GM19099 (cell line): ENCODE results near the gene C17orf114.
A peak's percentile ranks its signal among the peaks of the same experiment; 100 is the strongest.

Experiments
- POLR2A ChIP-seq: IDR thresholded peaks from 3 replicates; pipeline ENCODE4 v1.6.1; 2011; ENCODE audit warnings: low read depth; ENCODE audit not compliant: insufficient read length; ENCODE audit errors: extremely low read depth

The C17orf114 gene

DNA sequence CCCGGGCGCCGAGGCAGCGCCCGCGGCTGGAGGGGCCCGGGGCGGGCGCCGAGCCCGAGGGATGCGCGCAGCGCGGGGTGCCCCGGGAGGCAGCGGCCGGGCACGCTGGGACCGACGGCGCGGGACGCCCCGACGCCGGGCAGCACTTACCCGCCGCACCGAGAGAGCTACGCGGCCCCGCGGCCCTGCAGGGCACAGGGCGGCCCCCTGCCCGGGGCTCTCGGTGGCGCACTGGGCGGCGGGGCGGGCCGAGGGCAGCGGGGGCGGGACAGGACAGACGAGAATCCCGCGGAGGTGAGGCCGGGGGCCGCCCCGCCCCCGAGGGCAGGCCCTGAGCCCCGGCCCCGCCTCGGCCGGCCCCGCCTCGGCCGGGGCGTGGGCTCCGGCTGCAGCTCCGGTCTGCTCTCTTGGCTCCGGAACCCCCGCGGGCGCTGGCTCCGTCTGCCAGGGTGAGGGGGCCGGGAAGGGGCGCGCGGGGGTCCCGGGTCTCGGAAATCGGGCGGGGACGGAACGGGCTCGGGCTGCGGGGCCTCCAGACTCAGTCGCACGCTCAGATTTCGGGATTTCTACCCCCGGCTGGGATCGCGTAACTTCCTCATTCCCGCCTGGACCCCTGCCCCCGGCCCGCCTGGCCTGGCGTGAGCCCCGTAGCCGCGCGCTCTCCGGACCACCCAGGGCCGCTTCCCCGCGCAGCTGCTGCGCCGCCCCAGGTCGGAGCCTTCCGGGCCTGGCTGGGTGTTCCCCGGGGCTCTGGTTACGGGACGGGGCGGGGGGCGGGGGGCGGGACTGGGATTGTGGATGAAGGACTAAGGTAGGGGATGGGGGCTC lies 4.9 kb upstream of the C17orf114 start, which contains the start of gene PLD2:
Gene PLD2, plus strand, starts transcription at position 376 of the 828 bp plus-strand sequence. CDS start 621 bp downstream, outside the sequence.
- TF ChIP-seq POLR2A, result peak; percentile 74

DNA sequence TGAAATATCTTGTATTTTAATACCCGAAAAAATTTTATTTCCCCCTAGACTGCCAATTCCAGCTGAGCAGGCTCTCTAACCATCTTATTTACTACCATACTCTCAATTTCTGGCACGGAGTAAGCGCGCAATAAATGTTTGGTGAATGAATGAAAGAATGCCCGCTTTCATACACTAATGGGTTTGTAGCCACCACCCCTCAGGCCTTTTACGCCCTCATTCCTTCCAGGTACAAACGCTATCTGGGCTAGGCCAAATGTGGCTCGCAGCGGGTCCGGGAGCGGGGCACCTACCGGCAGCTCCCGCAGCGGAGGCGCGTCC lies 4.3 kb upstream of the C17orf114 start:
- no peak for TF ChIP-seq POLR2A

DNA sequence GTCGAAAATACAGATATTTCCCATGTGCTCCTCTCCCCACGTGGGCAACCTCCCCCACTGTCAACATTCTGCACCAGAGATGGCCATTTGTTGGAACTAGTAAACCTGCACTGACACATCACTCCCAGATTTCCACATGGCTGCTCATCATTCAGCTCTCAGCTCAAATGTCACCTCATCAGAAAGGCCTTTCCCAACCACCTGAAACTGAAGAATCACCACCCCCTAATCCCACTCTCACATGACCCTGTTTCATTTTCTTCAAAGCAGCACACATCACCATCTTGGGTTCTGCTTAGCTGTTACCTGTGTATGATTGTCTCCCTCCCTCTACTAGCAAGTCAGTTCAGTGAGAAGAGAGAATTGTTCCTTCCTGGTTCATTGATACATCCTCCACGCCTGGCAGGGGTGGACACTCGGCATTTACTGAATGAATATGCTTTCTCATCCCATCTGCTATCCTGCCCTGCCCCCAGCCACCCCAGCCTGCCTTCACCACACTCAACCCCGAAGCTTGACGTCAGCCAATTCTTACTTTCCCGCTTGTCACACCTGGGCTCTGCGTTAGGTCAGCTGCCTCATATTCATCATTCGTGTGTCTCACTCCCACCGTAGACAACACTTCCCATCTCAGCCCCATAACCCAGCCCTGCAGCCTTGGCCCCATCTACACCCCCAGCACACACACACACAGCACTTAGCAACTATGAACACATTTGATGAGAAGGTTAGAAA lies 1.5 kb downstream of the C17orf114 start:
- TF ChIP-seq POLR2A, result no peak

DNA sequence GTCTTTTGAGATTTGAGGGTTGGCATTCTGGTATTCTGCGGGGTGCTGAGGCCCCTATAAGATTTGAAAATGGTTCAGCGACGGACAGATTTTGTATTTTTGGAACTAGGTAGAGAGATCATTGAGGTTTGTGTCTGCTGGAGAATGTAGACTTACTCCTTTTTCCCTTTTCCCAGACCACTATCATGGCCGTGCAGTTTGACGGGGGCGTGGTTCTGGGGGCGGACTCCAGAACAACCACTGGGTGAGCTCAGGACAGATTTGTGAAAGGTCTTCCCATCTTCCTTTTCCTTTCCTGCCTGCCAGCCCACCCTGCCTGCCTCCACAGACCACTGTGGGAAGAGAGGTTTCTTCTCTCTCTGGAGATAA lies 5.6 kb downstream of the C17orf114 start:
- TF ChIP-seq POLR2A, result no peak

DNA sequence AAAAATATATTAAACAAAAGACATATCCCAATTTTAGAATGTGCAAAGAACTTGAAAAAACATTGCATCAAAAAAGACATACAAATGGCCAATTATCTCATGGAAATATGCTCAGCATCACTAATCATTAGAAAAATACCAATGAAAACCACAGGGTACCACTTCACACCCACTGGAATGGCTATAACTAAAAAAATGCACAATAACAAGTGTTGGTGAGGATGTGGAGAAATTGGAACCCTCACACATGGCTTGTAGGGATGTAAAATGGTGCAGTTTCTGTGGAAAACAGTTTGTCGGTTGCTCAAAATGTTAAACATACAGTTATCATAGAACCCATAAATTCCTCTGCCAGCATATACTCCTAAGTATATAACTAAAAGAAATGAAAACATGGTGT lies 7.0 kb downstream of the C17orf114 start:
- no peak for TF ChIP-seq POLR2A

DNA sequence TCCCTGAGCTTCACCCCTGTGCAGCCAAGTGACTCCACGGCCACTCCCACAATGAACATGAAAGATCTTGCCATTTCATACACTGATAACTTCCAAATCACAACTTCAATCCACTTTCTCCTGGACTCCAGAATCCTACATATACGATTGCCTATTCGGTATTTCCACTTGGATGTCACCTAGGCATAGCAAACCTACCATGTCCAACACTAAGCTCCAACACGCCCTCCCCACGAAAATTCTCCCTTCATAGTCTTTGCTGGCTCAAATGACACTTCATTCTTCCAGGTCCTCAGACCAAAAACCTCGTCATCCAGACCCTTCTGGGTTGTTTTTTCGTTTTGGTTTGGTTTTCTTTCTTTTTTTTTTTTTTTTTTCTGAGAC lies 11.4 kb downstream of the C17orf114 start:
- TF ChIP-seq POLR2A, result no peak

DNA sequence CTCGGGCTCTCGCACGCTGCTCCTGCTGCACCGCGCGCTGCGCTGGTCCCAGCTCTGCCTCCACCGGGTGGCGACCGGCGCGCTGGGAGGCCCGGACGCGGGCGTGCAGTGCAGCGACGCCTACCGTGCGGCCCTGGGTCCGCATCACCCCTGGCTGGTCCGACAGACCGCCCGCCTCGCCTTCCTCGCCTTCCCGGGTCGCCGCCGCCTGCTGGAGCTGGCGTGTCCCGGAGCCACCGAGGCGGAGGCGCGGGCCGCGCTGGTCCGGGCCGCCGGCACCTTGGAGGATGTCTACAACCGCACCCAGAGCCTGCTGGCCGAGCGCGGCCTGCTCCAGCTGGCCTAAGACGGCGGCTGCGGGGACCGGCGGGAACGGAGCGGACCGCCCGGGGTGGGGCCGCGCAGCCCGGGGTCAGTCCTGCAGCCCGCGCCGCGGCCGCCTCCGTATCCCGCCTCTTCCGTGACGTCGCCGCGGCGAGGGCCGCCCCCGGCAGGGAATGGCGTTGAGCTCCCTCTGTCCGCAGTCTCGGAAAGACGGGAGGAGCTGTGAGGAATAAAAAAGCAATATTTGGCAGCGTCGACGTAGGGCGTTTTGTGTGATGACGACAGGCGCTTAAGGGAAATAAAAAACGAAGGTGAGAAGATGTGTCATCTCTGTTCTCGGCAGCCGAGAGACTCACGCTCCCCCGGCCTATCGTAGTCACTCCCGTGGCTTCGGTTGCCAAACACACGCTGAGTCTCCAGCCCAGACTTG lies 12.0 kb downstream of the C17orf114 start:
- TF ChIP-seq POLR2A, result peak; percentile 61

DNA sequence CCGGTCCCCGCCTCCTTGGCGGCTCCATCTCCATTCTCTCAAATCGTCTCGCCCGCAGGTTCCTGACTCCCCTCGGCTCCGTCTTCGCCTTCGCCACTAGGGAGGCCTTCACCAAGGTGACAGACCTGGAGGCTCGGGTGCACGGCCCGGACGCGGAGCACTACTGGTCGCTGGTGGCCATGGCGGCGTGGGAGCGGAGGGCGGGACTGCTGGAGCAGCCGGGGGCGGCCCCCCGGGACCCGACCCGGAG lies 12.5 kb downstream of the C17orf114 start:
- TF ChIP-seq POLR2A, result no peak

DNA sequence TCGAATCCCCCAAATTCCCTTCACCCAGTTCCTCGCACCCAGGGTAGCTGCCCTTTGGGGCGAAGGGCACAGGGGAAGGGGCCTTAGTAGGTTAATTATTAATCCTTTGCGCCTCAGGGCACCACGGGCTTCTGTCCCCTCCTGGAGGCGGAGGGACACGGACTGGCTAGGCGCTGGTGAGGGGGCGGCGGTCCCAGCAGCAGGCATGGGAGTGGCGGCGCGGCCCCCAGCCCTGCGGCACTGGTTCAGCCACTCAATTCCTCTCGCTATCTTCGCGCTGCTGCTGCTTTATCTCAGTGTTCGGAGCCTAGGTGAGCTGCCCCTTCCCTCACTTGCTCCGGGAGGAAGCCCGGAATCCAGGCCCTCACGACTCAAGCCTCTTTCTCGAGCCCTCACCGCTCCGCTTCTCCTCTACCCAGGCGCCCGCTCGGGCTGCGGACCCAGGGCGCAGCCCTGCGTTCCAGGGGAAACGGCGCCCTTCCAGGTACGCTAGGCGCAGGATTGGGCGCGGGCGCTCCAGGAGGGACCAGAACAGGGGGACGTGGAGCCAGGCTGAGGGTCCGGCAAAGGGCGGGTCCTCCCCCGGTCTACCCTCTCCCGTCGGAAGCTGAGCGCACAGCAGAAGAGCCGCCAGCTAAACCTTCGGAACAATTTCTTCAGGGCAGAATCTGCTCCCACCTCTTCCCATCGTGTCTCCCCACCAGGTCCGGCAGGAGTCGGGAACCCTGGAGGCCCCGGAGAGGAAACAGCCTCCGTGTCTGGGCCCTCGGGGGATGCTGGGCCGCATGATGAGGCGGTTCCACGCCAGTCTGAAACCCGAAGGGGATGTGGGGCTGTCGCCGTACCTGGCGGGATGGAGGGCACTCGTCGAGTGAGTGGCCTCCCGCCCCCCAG lies 13.1 kb downstream of the C17orf114 start, which contains the start of gene GLTPD2:
Gene GLTPD2, plus strand, starts transcription at position 158 of the 894 bp plus-strand sequence. Its CDS starts 48 bp downstream, at position 206.
- no peak for TF ChIP-seq POLR2A

DNA sequence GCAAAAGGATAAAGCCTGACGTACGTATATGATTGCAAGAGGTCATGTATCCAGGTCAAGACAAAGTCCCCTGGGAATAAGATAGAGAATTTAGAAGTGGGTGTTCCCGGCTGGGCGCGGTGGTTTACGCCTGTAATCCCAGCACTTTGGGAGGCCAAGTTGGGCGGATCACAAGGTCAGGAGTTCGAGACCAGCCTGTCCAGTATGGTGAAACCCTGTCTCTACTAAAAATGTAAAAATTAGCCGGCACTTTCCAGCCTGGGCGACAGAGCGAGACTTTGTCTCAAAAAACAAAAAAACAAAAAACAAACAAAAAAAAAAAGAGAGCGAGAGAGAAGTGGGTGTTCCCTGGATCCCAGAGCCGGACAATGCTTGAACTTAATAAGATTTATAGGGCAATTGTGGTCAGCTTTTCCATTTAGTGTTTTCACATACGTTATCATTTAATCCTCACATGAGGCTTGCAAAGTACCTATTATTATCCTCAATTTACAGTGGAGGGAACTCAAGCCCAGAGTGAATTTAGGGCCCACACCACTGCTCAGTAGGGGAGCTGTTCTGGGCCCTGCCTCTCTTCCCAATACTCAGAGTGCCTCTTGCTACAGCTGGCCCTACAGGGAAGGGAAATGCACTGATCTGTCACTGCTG lies 13.8 kb downstream of the C17orf114 start:
- TF ChIP-seq POLR2A, result no peak

DNA sequence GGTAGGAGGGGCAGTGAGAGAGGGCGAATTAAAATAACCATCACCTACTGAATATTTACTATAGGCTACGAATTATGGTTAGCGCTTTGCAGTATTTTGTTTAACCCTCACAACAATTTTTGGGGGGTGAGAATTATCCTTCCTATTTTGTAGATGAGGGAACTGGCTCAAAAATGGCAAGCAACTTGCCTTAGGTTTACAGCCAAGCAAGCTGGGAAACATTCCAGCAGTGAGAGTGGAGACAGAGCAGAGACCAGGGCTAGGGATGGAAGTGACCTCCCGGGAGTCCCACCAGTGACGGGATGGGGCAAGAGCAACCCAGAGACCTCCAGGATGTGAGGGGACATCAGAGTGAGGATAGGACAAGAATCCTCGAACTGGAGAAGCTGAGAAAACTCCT lies 15.6 kb downstream of the C17orf114 start:
- TF ChIP-seq POLR2A, result no peak

DNA sequence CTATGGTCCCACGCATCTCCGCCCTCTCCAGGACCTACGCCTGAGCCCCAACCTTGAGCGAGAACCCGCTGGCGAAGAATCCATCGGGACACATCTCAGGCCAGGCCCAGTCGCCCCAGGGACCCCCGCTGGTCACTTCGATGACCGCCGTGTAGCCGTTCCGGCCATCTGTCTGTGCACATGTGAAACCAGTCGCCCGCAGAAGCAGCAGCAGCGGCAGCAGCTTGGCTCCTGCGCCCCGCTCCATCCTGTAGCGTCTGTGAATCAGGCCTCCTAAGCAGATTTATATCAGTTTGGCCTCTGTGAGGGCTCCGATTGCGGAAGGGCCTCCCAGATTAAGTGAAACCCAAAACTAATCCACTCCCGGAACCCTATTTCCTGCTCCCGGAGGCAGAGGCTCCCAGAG lies 16.0 kb downstream of the C17orf114 start, which contains the start of gene VMO1:
Gene VMO1, minus strand, starts transcription at position 259 of the 406 bp plus-strand sequence. Its CDS starts 12 bp downstream, at position 247.
- no peak for TF ChIP-seq POLR2A

DNA sequence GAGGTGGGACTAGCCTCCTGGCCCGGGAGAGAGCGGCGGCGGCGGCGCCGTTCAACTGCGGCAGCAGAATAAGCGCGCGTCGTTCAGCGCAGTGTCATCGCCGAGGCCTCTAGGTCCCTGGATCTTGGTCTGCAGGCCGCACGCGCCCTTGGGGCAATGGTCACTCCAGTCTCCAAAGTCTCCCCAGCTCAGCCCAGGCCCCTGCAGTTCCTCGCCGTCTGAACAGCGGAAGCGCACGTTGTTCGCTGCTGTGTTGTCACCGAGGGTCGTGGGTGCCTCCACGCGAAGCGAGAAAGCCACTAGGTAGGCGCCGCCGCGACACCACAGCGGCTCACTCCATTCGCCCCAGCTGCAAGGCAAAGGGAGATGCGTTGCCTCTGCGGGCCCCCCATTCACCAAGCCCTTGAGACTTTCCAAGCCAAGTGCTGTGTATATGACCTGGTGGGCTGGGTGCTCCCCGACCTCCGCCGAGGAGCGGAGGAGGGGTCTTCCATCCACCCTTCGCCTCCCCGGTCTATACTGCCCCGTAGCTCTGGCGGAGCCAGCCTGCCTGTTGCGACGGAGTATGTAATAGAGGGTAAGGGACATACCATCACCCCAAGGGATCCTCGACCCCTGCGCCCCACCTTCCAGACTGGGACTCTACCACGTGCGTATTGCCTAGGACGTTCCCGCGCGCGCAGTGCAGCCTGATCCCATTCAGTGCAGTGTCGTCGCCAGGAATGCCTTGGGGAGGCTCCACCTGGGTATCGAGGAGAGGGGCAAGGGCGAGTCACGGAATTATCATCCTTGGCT lies 16.6 kb downstream of the C17orf114 start:
- TF ChIP-seq POLR2A, result no peak
